Upper lobe of right lung (tissue), 1 donor: Measurements from ENCODE around the gene BPIFA3. TPM values are rescaled to one million over a fixed set of nuclear protein-coding genes. Genes with fewer than 3 reads are reported as not detected.

ENCODE experiments used
- ATAC-seq: fragments of 200-7000 bp; cut with Tn5 transposase; one replicate; pipeline ENCODE4 v1.9.1; 2020; ENCODE audit warnings: mild to moderate bottlenecking, moderate library complexity
- DNase-seq: peaks from one replicate; pipeline ENCODE4 v3.0.0-alpha.2; 2020
- H3K27ac ChIP-seq: fragments of 200-600 bp; one replicate; pipeline ENCODE4 v1.8.0; 2022
- H3K27me3 ChIP-seq: fragments of 200-600 bp; one replicate; pipeline ENCODE4 v1.8.0; 2022; ENCODE audit warnings: mild to moderate bottlenecking
- H3K36me3 ChIP-seq: fragments of 200-600 bp; one replicate; pipeline ENCODE4 v1.8.0; 2022
- H3K4me1 ChIP-seq: fragments of 200-600 bp; one replicate; pipeline ENCODE4 v1.8.0; 2022
- H3K4me3 ChIP-seq: fragments of 200-600 bp; one replicate; pipeline ENCODE4 v1.8.0; 2022; ENCODE audit warnings: mild to moderate bottlenecking
- H3K9me3 ChIP-seq: fragments of 200-600 bp; one replicate; pipeline ENCODE4 v1.8.0; 2022
- CTCF ChIP-seq: fragments of 200-600 bp; IDR thresholded peaks from one replicate; pipeline ENCODE4 v1.8.0; 2022; ENCODE audit warnings: antibody characterized with exemption
- intact Hi-C: fragments of 100-400 bp; cut with DNase I; formaldehyde crosslinking; loops from one replicate; pipeline ENCODE4 v1.11.0; 2022
- total RNA-seq: library from RNA; stranded (reverse); fragmentation: NEBNext Ultra II Directional; extraction: Animal tissue kit (Norgen Biotek cat#: 25700); gene quantifications from one replicate; pipeline ENCODE4 v1.2.1, GENCODE V29; 2021
- donor health status: DM: no; HTN: yes; CAD: no; lungs with severe emphysema.

The BPIFA3 gene
- total RNA-seq, 1 donor from 2014 or later: not detected

GRCh38 chr20:33240923-33241322 lies 23.8 kb downstream of the BPIFA3 start:
- Histone ChIP-seq H3K9me3 (no peaks in the 10 kb centered on the region), H3K36me3 (no peaks in the 10 kb centered on the region), H3K4me1 (no peaks in the 10 kb centered on the region), H3K27me3 (no peaks in the 10 kb centered on the region), H3K27ac (no peak overlapping the region), H3K4me3 (no peak overlapping the region)
- no peak for TF ChIP-seq CTCF
- ATAC-seq (no peak), DNase-seq (no peak)
- intact Hi-C loops: no loop called here

- H3K9me3 ChIP-seq: no peaks in the 10 kb centered on the region
- intact Hi-C loops: no loop called here
- no peaks in the 10 kb centered on the region for H3K27me3 ChIP-seq
- no peak for ATAC-seq
- DNase-seq: no peak
- H3K27ac ChIP-seq: no peak overlapping the region
- no peaks in the 10 kb centered on the region for H3K4me1 ChIP-seq
- H3K36me3 ChIP-seq: no peaks in the 10 kb centered on the region
- TF ChIP-seq CTCF: no peak
- no peak overlapping the region for H3K4me3 ChIP-seq
These were observed 25.4 kb downstream of the BPIFA3 start for GRCh38 chr20:33242319-33243100.

- DNase-seq (no peak), ATAC-seq (no peak)
- intact Hi-C loops: no loop called here
- H3K36me3 ChIP-seq: no peaks in the 10 kb centered on the region
- no peaks in the 10 kb centered on the region for H3K9me3 ChIP-seq
- no peak overlapping the region for H3K27ac ChIP-seq
- H3K27me3 ChIP-seq: no peaks in the 10 kb centered on the region
- no peak overlapping the region for H3K4me3 ChIP-seq
- no peaks in the 10 kb centered on the region for H3K4me1 ChIP-seq
- TF ChIP-seq CTCF: no peak
These were observed 28.9 kb downstream of the BPIFA3 start for GRCh38 chr20:33246077-33246476.

GRCh38 chr20:33249456-33249855 lies 32.3 kb downstream of the BPIFA3 start:
- no peak for TF ChIP-seq CTCF
- Histone ChIP-seq H3K27ac (no peak overlapping the region), H3K4me3 (no peak overlapping the region), H3K4me1 (no peaks in the 10 kb centered on the region), H3K36me3 (no peaks in the 10 kb centered on the region), H3K9me3 (no peaks in the 10 kb centered on the region), H3K27me3 (no peaks in the 10 kb centered on the region)
- DNase-seq: no peak
- no peak for ATAC-seq
- intact Hi-C loops: no loop called here

GRCh38 chr20:33250666-33251065 lies 33.5 kb downstream of the BPIFA3 start:
- Histone ChIP-seq H3K36me3 (no peaks in the 10 kb centered on the region), H3K9me3 (no peaks in the 10 kb centered on the region), H3K4me1 (no peaks in the 10 kb centered on the region), H3K27ac (no peak overlapping the region), H3K4me3 (no peak overlapping the region), H3K27me3 (no peaks in the 10 kb centered on the region)
- no peak for TF ChIP-seq CTCF
- DNase-seq (no peak), ATAC-seq (no peak)
- intact Hi-C loops: no loop called here

- intact Hi-C loops: no loop called here
- Histone ChIP-seq H3K36me3 (no peaks in the 10 kb centered on the region), H3K4me3 (no peak overlapping the region), H3K27ac (no peak overlapping the region), H3K9me3 (no peaks in the 10 kb centered on the region), H3K27me3 (no peaks in the 10 kb centered on the region), H3K4me1 (no peaks in the 10 kb centered on the region)
- no peak for TF ChIP-seq CTCF
- ATAC-seq: no peak
- no peak for DNase-seq
These were observed 34.3 kb downstream of the BPIFA3 start for GRCh38 chr20:33251496-33251895.
